Gastroesophageal sphincter (tissue), 3 donors: ENCODE measurements around the gene TENT5C.

ENCODE experiments used
- CTCF ChIP-seq, 4 experiments: fragments of 200-600 bp in 2 of 4; fragments of 450-650 bp in 2 of 4; sonication (generic) in 1 of 4; IDR thresholded peaks; one replicate each; pipeline ENCODE4 v1.5.1; 2017 to 2019; ENCODE audit warnings: antibody characterized with exemption in 4 of 4, mild to moderate bottlenecking in 2 of 4, moderate library complexity in 2 of 4
- EP300 ChIP-seq: sonication (generic); formaldehyde crosslinking; IDR thresholded peaks from one replicate; pipeline ENCODE4 v1.6.1; 2017; ENCODE audit warnings: antibody characterized with exemption, mild to moderate bottlenecking
- POLR2AphosphoS5 ChIP-seq: sonication (generic); formaldehyde crosslinking; IDR thresholded peaks from one replicate; pipeline ENCODE4 v1.6.1; 2017; ENCODE audit warnings: antibody characterized with exemption

- TF ChIP-seq EP300 = no peak
- no peak for TF ChIP-seq CTCF (IDR thresholded peaks at IDR 0.05)
- no peak for TF ChIP-seq POLR2AphosphoS5
Measured at GRCh38 chr1:117632269-117633067, 26.6 kb downstream of the TENT5C start.
